HPDE6-E6E7 (cell line): ENCODE measurements around the gene TTC34.

Source experiments
- DNase-seq: peaks from one replicate; pipeline ENCODE4 v3.0.0; 2011; ENCODE audit warnings: missing footprints; ENCODE audit errors: extremely low spot score

Gene TTC34

GRCh38 chr1:2801535-2802291, at the start of gene TTC34:
Gene TTC34, minus strand, starts transcription at chr1:2801693. Its CDS starts 866 bp downstream, at chr1:2800827.
- DNase-seq: no peak

GRCh38 chr1:2850502-2850901, 49.0 kb upstream of the TTC34 start:
- no peak for DNase-seq

GRCh38 chr1:2848006-2848670, 46.6 kb upstream of the TTC34 start:
- no peak for DNase-seq

GRCh38 chr1:2847086-2847985, 45.8 kb upstream of the TTC34 start:
- no peak for DNase-seq

GRCh38 chr1:2845869-2846268, 44.4 kb upstream of the TTC34 start:
- no peak for DNase-seq

- no peak for DNase-seq
Observed at GRCh38 chr1:2840036-2840809, 38.7 kb upstream of the TTC34 start.

- DNase-seq: no peak
Observed at GRCh38 chr1:2837823-2838222, 36.3 kb upstream of the TTC34 start.

GRCh38 chr1:2837316-2837715, 35.8 kb upstream of the TTC34 start:
- no peak for DNase-seq

GRCh38 chr1:2836333-2836970, 35.0 kb upstream of the TTC34 start:
- DNase-seq: no peak

- no peak for DNase-seq
Observed at GRCh38 chr1:2835650-2836159, 34.2 kb upstream of the TTC34 start.

GRCh38 chr1:2834741-2835564, 33.5 kb upstream of the TTC34 start:
- no peak for DNase-seq

GRCh38 chr1:2834146-2834475, 32.6 kb upstream of the TTC34 start:
- DNase-seq: no peak

GRCh38 chr1:2833454-2834145, 32.1 kb upstream of the TTC34 start:
- no peak for DNase-seq

GRCh38 chr1:2832506-2833453, 31.3 kb upstream of the TTC34 start:
- no peak for DNase-seq

GRCh38 chr1:2831596-2832212, 30.2 kb upstream of the TTC34 start:
- DNase-seq: no peak

- no peak for DNase-seq
Observed at GRCh38 chr1:2830761-2831425, 29.4 kb upstream of the TTC34 start.
